Endodermal cell (in vitro differentiated cells): Measurements from ENCODE around the gene SBSN. TPM values are rescaled to one million over a fixed set of nuclear protein-coding genes. Genes with fewer than 3 reads are reported as not detected.

Source experiments
- DNase-seq: peaks from one replicate; pipeline ENCODE4 v3.0.0-alpha.2; 2017
- H3K27ac ChIP-seq: 2 replicates; pipeline ENCODE4 v1.5.1; 2013; ENCODE audit warnings: mild to moderate bottlenecking, low read depth, low read length, moderate library complexity
- H3K27me3 ChIP-seq: 2 replicates; pipeline ENCODE4 v1.6.1; 2013; ENCODE audit warnings: mild to moderate bottlenecking, low read length, moderate library complexity; ENCODE audit not compliant: insufficient read depth, control insufficient read depth, poor library complexity, severe bottlenecking
- H3K36me3 ChIP-seq: 2 replicates; pipeline ENCODE4 v1.7.0; 2013; ENCODE audit warnings: mild to moderate bottlenecking, low read length, moderate library complexity; ENCODE audit not compliant: control insufficient read depth, insufficient read depth
- H3K4me1 ChIP-seq: one replicate; pipeline ENCODE4 v1.7.0; 2013; ENCODE audit warnings: low read length; ENCODE audit not compliant: control insufficient read depth, insufficient read depth
- H3K4me3 ChIP-seq: 2 replicates; pipeline ENCODE4 v1.5.1; 2013; ENCODE audit warnings: mild to moderate bottlenecking, low read length, moderate library complexity
- H3K9ac ChIP-seq: 2 replicates; pipeline ENCODE4 v1.6.1; 2013; ENCODE audit warnings: mild to moderate bottlenecking, low read length, moderate library complexity; ENCODE audit not compliant: poor library complexity, severe bottlenecking; ENCODE audit errors: extremely low read depth
- H3K9me3 ChIP-seq: 2 replicates; pipeline ENCODE4 v1.6.1; 2013; ENCODE audit warnings: mild to moderate bottlenecking, low read length, moderate library complexity; ENCODE audit not compliant: control insufficient read depth
- H3K27ac Mint-ChIP-seq: 2 replicates; pipeline ENCODE4 v1.8.0; 2020; ENCODE audit warnings: mixed read lengths
- H3K27me3 Mint-ChIP-seq: 2 replicates; pipeline ENCODE4 v1.8.0; 2021; ENCODE audit warnings: mild to moderate bottlenecking, mixed read lengths; ENCODE audit not compliant: insufficient read depth
- H3K36me3 Mint-ChIP-seq: 2 replicates; pipeline ENCODE4 v1.8.0; 2020; ENCODE audit warnings: low read depth, mixed read lengths
- H3K4me1 Mint-ChIP-seq: 2 replicates; pipeline ENCODE4 v1.8.0; 2020; ENCODE audit warnings: mixed read lengths
- H3K4me3 Mint-ChIP-seq: 2 replicates; pipeline ENCODE4 v1.8.0; 2020; ENCODE audit warnings: mild to moderate bottlenecking, moderate library complexity, mixed read lengths
- H3K9me3 Mint-ChIP-seq: 2 replicates; pipeline ENCODE4 v1.8.0; 2020; ENCODE audit warnings: mild to moderate bottlenecking, mixed read lengths
- CTCF ChIP-seq: fragments of 200-600 bp; sonication (generic); conservative IDR thresholded peaks from 2 replicates; pipeline ENCODE4 v1.5.0; 2021; ENCODE audit warnings: antibody characterized with exemption, mild to moderate bottlenecking
- WGBS, 2 experiments: methylation state at CpG; one replicate each; pipeline versions ENCODE4 v1.1.5 to v1.1.7; 2013; ENCODE audit warnings: missing lambda C conversion rate in 2 of 2, mixed read lengths in 1 of 2; ENCODE audit not compliant: insufficient coverage in 1 of 2, insufficient read length in 1 of 2; 5-methylcytosine and 5-hydroxymethylcytosine counted together
- total RNA-seq, 2 donors: library from RNA; stranded (reverse); fragmentation: NEBNext Ultra II Directional in 1 of 2; extraction: Animal tissue kit (Norgen Biotek cat#: 25700) in 1 of 2; gene quantifications; 2 replicates in 1 of 2; 3 replicates in 1 of 2; pipeline ENCODE4 v1.2.1, GENCODE V29; 2021

SBSN gene
- total RNA-seq, 2 donors from 2014 or later, result not detected

GRCh38 chr19:35501684-35502083 lies 26.4 kb downstream of the SBSN start:
- Histone ChIP-seq H3K4me3 (no peak overlapping the region), H3K36me3 (peaks cover 95% of the 10 kb centered on the region), H3K9ac (no peak overlapping the region), H3K27ac (no peak overlapping the region), H3K9me3 (no peaks in the 10 kb centered on the region), H3K4me1 (peaks cover 6% of the 10 kb centered on the region), H3K27me3 (no peaks in the 10 kb centered on the region)
- H3K27ac Mint-ChIP-seq, result peak overlapping the region; percentile 2
- 85 to 90% methylated on average over 6 to 13 of the region's 15 CpGs for WGBS, 2 experiments
- H3K4me3 Mint-ChIP-seq, result no peak overlapping the region
- peaks cover 94% of the 10 kb centered on the region for H3K36me3 Mint-ChIP-seq
- TF ChIP-seq CTCF, result no peak
- DNase-seq, result peak; percentile 63
- H3K9me3 Mint-ChIP-seq, result no peaks in the 10 kb centered on the region
- H3K27me3 Mint-ChIP-seq, result no peaks in the 10 kb centered on the region
- H3K4me1 Mint-ChIP-seq, result peaks cover 20% of the 10 kb centered on the region

DNA sequence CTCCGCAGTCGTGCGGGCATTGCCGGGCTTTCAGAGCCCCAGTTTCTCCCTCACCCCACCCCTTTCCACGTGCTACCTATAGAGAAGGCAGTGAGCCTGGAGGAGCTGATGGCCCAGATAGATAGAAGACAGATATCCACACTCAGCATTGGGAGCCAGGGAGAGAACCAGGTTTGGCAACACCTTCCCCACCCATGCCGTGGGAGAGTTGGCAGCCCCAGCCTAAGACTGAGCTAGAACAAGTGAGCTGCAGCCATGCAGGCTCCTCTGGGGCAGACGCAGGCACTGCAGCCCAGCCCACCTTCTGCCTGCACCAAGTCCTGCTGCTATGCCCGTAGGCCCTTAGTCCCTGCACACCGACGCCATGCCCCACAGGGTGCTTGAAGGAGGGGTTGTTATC lies 27.5 kb downstream of the SBSN start:
- H3K27ac ChIP-seq, result no peak overlapping the region
- H3K36me3 Mint-ChIP-seq, result peaks cover 88% of the 10 kb centered on the region
- peaks cover 85% of the 10 kb centered on the region for H3K36me3 ChIP-seq
- DNase-seq, result no peak
- no peaks in the 10 kb centered on the region for H3K27me3 ChIP-seq
- H3K4me3 ChIP-seq, result no peak overlapping the region
- 96 to 97% methylated on average over 5 to 10 of the region's 10 CpGs for WGBS, 2 experiments
- no peak overlapping the region for H3K9ac ChIP-seq
- no peak overlapping the region for H3K27ac Mint-ChIP-seq
- H3K27me3 Mint-ChIP-seq, result no peaks in the 10 kb centered on the region
- peaks cover 2% of the 10 kb centered on the region for H3K4me1 ChIP-seq
- no peak for TF ChIP-seq CTCF
- peaks cover 18% of the 10 kb centered on the region for H3K4me1 Mint-ChIP-seq
- no peaks in the 10 kb centered on the region for H3K9me3 ChIP-seq
- no peaks in the 10 kb centered on the region for H3K9me3 Mint-ChIP-seq
- H3K4me3 Mint-ChIP-seq, result no peak overlapping the region

DNA sequence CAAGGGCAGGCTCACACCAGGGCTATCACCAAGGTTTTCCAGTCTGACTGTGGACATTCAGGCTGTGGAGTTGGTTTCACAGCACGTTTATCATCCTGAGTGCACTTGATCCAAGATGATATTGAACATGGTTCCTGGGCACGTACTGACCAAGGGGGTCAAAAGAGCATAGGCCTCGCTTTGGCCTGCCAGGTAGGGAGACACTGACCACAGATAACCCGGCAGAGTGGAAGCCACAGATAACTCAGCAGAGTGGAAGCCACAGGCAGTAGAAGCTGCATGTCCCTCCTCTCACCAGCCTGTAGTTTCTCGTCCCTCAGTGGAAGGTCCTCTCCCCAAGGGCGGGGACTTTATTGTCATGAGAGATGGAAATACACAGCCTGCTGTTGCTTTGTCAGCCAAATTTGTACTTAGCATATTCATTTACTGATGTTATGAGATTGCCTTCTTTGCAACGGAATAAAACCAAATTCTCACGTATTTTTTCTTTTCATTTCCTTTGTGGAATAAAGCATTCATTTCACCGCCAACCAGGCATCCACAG lies 29.1 kb downstream of the SBSN start:
- WGBS, 2 experiments, result 90 to 91% methylated on average over 8 to 9 of the region's 9 CpGs
- no peaks in the 10 kb centered on the region for H3K9me3 ChIP-seq
- H3K9ac ChIP-seq, result no peak overlapping the region
- Mint-ChIP-seq H3K36me3 (peaks cover 72% of the 10 kb centered on the region), H3K4me3 (no peak overlapping the region), H3K4me1 (peaks cover 23% of the 10 kb centered on the region), H3K27me3 (no peaks in the 10 kb centered on the region), H3K27ac (no peak overlapping the region), H3K9me3 (no peaks in the 10 kb centered on the region)
- DNase-seq, result no peak
- peaks cover 69% of the 10 kb centered on the region for H3K36me3 ChIP-seq
- H3K4me1 ChIP-seq, result no peaks in the 10 kb centered on the region
- no peak for TF ChIP-seq CTCF
- no peaks in the 10 kb centered on the region for H3K27me3 ChIP-seq
- H3K27ac ChIP-seq, result no peak overlapping the region
- no peak overlapping the region for H3K4me3 ChIP-seq
